ENCODE results near the gene FDPS. TPM values are rescaled to one million over a fixed set of nuclear protein-coding genes. Genes with fewer than 3 reads are reported as not detected.

Gene FDPS
- total RNA-seq (284 and 313 TPM in 2 replicates), polyA plus RNA-seq (336 and 347 TPM in 2 replicates)

DNA sequence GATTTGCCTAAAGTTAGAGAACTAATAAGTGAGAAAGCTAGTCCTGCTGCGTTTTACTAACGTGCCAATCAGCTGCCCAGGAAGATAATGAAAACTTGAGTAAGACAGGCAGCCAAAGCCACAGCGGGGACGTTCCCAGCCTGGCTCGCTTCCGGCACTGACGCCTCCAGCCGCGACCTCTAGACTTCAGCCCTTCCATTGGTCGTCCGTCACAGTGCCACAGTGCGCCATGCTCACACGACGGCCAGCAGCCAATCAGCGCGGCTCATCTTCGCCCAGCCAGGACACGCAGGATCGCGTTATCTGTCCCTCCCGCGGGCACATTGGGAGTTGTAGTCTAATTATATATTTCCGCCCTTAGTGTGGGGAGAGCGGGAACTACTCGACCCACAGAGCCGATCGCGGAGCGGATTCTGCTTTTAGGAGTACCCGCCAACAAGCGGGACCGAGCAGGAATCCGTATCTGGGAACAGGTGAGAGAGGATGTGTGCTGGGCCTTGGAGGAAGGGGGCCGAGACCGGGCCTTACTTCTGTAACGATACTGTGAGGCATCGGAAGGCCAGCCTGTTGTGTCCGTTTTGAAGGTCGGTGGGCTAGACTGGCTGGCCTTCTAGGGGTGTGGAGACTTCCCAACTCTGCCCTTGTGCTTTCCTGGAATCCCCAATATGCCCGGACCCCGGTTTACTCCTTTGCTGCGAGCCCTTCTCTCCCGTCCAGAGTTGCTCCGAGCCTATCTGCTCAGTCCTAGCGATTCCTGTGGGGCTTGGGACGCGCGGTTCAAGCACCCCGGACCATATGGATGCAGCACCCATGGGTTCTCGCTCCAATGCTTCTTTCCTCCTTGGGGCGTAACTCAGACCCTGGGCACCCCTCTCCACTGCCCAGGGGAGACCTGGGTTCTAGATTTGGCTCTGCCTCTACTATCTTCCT, at the start of gene FDPS:
Gene FDPS, plus strand, starts transcription at position 374 of the 930 bp plus-strand sequence. CDS start 924 bp downstream, outside the sequence.
- peaks cover 41% of the 10 kb centered on the region for H3K79me2 ChIP-seq
- H3K9me3 ChIP-seq (ENCODE audit: low read depth) = no peaks in the 10 kb centered on the region
- peaks cover 17% of the 10 kb centered on the region for H3K4me1 ChIP-seq (ENCODE audit: insufficient read depth)
- H3K9me2 ChIP-seq (replicated peaks; ENCODE audit: insufficient read depth) = no peaks in the 10 kb centered on the region
- peaks cover 3% of the 10 kb centered on the region for H4K20me1 ChIP-seq (ENCODE audit: insufficient read depth, poor library complexity, severe bottlenecking)
- WGBS (ENCODE audit: low lambda C conversion rate, missing lambda C conversion rate) = under 1% methylated on average over 50 of the region's 51 CpGs
- peak within 1 kb of the TSS; percentile 92 for H3K27ac ChIP-seq
- peak within 1 kb of the TSS; percentile 3 for H2AFZ ChIP-seq
- TF ChIP-seq, protein P1, sequence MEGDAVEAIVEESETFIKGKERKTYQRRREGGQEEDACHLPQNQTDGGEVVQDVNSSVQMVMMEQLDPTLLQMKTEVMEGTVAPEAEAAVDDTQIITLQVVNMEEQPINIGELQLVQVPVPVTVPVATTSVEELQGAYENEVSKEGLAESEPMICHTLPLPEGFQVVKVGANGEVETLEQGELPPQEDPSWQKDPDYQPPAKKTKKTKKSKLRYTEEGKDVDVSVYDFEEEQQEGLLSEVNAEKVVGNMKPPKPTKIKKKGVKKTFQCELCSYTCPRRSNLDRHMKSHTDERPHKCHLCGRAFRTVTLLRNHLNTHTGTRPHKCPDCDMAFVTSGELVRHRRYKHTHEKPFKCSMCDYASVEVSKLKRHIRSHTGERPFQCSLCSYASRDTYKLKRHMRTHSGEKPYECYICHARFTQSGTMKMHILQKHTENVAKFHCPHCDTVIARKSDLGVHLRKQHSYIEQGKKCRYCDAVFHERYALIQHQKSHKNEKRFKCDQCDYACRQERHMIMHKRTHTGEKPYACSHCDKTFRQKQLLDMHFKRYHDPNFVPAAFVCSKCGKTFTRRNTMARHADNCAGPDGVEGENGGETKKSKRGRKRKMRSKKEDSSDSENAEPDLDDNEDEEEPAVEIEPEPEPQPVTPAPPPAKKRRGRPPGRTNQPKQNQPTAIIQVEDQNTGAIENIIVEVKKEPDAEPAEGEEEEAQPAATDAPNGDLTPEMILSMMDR (IDR thresholded peaks at IDR 0.05; ENCODE audit: poor library complexity) = no peak
- no peak for TF ChIP-seq EZH2 (IDR thresholded peaks at IDR 0.05; ENCODE audit: borderline replicate concordance)
- peak within 1 kb of the TSS; percentile 72 for H3K4me3 ChIP-seq
- H3K4me2 ChIP-seq = peak within 1 kb of the TSS; percentile 97
- peak; percentile 98 for DNase-seq (ENCODE audit: low spot score)
- no peaks in the 10 kb centered on the region for H3K27me3 ChIP-seq
- H3K36me3 ChIP-seq (replicated peaks; ENCODE audit: insufficient read depth, low read depth) = no peaks in the 10 kb centered on the region

DNA sequence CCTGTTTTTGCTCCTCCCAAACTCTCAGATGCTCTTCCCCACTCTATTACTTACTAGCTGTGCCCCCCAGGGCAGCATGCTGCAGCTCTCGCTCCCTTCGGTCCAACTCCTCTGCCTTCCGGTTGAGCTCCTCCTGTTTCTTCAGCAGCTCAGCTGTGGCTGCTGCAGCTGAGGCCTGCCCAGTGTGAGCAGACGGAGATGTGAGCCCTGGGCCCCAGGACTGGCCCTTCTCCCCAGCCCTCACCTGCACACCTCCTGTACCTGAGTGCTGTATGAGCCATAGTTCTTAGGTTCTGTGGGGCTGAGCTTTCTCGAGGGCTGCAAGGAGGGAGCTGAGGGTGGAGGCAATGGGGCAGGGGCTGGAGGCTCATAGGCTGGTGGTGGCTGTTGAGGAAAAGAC, 48.4 kb upstream of the FDPS start:
- Histone ChIP-seq H3K4me3 (no peak overlapping the region), H2AFZ (no peak overlapping the region), H3K4me1 (ENCODE audit: insufficient read depth) (peaks cover 13% of the 10 kb centered on the region), H3K27ac (no peak overlapping the region), H4K20me1 (ENCODE audit: insufficient read depth, poor library complexity, severe bottlenecking) (no peaks in the 10 kb centered on the region), H3K9me3 (ENCODE audit: low read depth) (no peaks in the 10 kb centered on the region), H3K79me2 (peaks cover 25% of the 10 kb centered on the region), H3K9me2 (replicated peaks; ENCODE audit: insufficient read depth) (no peaks in the 10 kb centered on the region), H3K27me3 (no peaks in the 10 kb centered on the region), H3K36me3 (replicated peaks; ENCODE audit: insufficient read depth, low read depth) (no peaks in the 10 kb centered on the region), H3K4me2 (no peak overlapping the region)
- no peak for TF ChIP-seq EZH2phosphoT487 (IDR thresholded peaks at IDR 0.05; ENCODE audit: low read depth, severe bottlenecking, unreplicated experiment)
- TF ChIP-seq, protein P1 (IDR thresholded peaks at IDR 0.05; ENCODE audit: poor library complexity) = no peak
- no peak for TF ChIP-seq EZH2 (IDR thresholded peaks at IDR 0.05; ENCODE audit: borderline replicate concordance)
- 92% methylated on average over 5 of the region's 5 CpGs for WGBS (ENCODE audit: low lambda C conversion rate, missing lambda C conversion rate)
- no peak for DNase-seq (ENCODE audit: low spot score)

DNA sequence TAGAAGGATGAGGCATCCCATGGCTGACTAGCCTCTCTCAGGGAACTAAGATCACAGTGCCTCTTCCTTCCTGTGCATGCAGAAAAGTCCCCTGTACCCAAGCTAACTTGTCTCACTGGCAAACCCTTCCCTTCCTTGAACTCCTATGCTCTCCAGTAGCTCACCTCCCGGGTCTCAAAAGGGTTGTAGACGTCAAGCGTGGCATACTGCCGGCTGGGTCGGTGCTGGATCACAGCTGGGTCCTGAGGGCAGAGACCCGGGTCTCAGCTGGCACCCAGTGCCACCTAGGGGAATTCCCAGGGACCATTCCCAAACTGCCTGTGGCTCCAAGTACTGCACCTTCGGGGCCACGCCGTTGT, 47.2 kb upstream of the FDPS start:
- Histone ChIP-seq H3K27me3 (no peaks in the 10 kb centered on the region), H3K79me2 (peaks cover 25% of the 10 kb centered on the region), H3K9me3 (ENCODE audit: low read depth) (no peaks in the 10 kb centered on the region), H2AFZ (peak overlapping the region; percentile 20), H3K4me3 (peak overlapping the region; percentile 50), H3K27ac (peak overlapping the region; percentile 54), H3K4me1 (ENCODE audit: insufficient read depth) (peaks cover 6% of the 10 kb centered on the region), H3K36me3 (replicated peaks; ENCODE audit: insufficient read depth, low read depth) (no peaks in the 10 kb centered on the region), H3K9me2 (replicated peaks; ENCODE audit: insufficient read depth) (no peaks in the 10 kb centered on the region), H4K20me1 (ENCODE audit: insufficient read depth, poor library complexity, severe bottlenecking) (no peaks in the 10 kb centered on the region), H3K4me2 (peak overlapping the region; percentile 98)
- WGBS (ENCODE audit: low lambda C conversion rate, missing lambda C conversion rate) = under 1% methylated on average over 9 of the region's 9 CpGs
- TF ChIP-seq EZH2 (IDR thresholded peaks at IDR 0.05; ENCODE audit: borderline replicate concordance) = no peak
- TF ChIP-seq, protein P1 (IDR thresholded peaks at IDR 0.05; ENCODE audit: poor library complexity) = no peak
- no peak for TF ChIP-seq EZH2phosphoT487 (IDR thresholded peaks at IDR 0.05; ENCODE audit: low read depth, severe bottlenecking, unreplicated experiment)
- no peak for DNase-seq (ENCODE audit: low spot score)
